Fibroblast of skin of abdomen (primary cell): ENCODE measurements around the gene DALRD3. TPM values are rescaled to one million over a fixed set of nuclear protein-coding genes. Genes with fewer than 3 reads are reported as not detected.

ENCODE experiments used
- DNase-seq: peaks from one replicate; pipeline ENCODE4 v3.0.0-alpha.2; 2013
- polyA plus RNA-seq, 2 experiments: library from polyadenylated mRNA; unstranded; fragments of 120-200 nt; gene quantifications; one replicate each; pipeline ENCODE4 v1.2.1, GENCODE V29; 2013; ENCODE audit not compliant: insufficient read length in 2 of 2

Gene DALRD3
- 38.9 TPM for polyA plus RNA-seq (2013, experiment 1 of 2; ENCODE audit: insufficient read length)
- polyA plus RNA-seq (2013, experiment 2 of 2; ENCODE audit: insufficient read length) = 38.0 TPM

- peak; percentile 57 for DNase-seq
Observed at GRCh38 chr3:49017971-49018706, at the start of gene DALRD3. Gene DALRD3, minus strand, starts transcription at chr3:49018580. Its CDS starts 16 bp downstream, at chr3:49018564.

- no peak for DNase-seq
Observed at GRCh38 chr3:49058011-49058410, 39.6 kb upstream of the DALRD3 start.

- no peak for DNase-seq
Observed at GRCh38 chr3:49057268-49057667, 38.9 kb upstream of the DALRD3 start.

- no peak for DNase-seq
Observed at GRCh38 chr3:49054344-49054862, 36.0 kb upstream of the DALRD3 start.

GRCh38 chr3:49053543-49053942, 35.2 kb upstream of the DALRD3 start:
- DNase-seq = no peak

GRCh38 chr3:49035281-49035680, 16.9 kb upstream of the DALRD3 start:
- no peak for DNase-seq

GRCh38 chr3:49034650-49035049, 16.3 kb upstream of the DALRD3 start:
- no peak for DNase-seq

- no peak for DNase-seq
Observed at GRCh38 chr3:49032646-49033304, 14.4 kb upstream of the DALRD3 start.

- DNase-seq = no peak
Observed at GRCh38 chr3:49030321-49030720, 11.9 kb upstream of the DALRD3 start.

- DNase-seq = no peak
Observed at GRCh38 chr3:49029563-49029884, 11.1 kb upstream of the DALRD3 start.

- DNase-seq = peak; percentile 92
Observed at GRCh38 chr3:49028673-49029562, 10.5 kb upstream of the DALRD3 start, which contains the start of gene IMPDH2. Gene IMPDH2, minus strand, starts transcription at chr3:49029398. Its CDS starts 48 bp downstream, at chr3:49029350.

- DNase-seq = no peak
Observed at GRCh38 chr3:49028298-49028672, 9.9 kb upstream of the DALRD3 start.

- no peak for DNase-seq
Observed at GRCh38 chr3:49027634-49028033, 9.3 kb upstream of the DALRD3 start.

GRCh38 chr3:49026536-49026935, 8.2 kb upstream of the DALRD3 start:
- no peak for DNase-seq

- no peak for DNase-seq
Observed at GRCh38 chr3:49025793-49026520, 7.6 kb upstream of the DALRD3 start.

- no peak for DNase-seq
Observed at GRCh38 chr3:49025005-49025792, 6.8 kb upstream of the DALRD3 start.

GRCh38 chr3:49024449-49024848, 6.1 kb upstream of the DALRD3 start:
- no peak for DNase-seq

GRCh38 chr3:49023775-49024174, 5.4 kb upstream of the DALRD3 start:
- DNase-seq = no peak

GRCh38 chr3:49022688-49023171, 4.3 kb upstream of the DALRD3 start:
- DNase-seq = no peak

GRCh38 chr3:49021813-49022687, 3.7 kb upstream of the DALRD3 start, which contains the start of gene NDUFAF3:
Gene NDUFAF3, plus strand, starts transcription at chr3:49022121. Its CDS starts 24 bp downstream, at chr3:49022145.
- DNase-seq = peak; percentile 91
